G401 (cell line): Measurements from ENCODE around the gene ZC2HC1B. TPM values are rescaled to one million over a fixed set of nuclear protein-coding genes. Genes with fewer than 3 reads are reported as not detected.
"Not testable (repeated sequence)": the region's sequence is repeated elsewhere in the genome, so short reads cannot be mapped to it uniquely, and the experiment has no call there.

Experiments
- DNase-seq: peaks from one replicate; pipeline ENCODE4 v3.0.0-alpha.2; 2015; ENCODE audit warnings: low spot score
- in situ Hi-C: cut with HindIII; loops from 2 replicates; pipeline ENCODE4 v1.10.0; 2016; ENCODE audit warnings: low sequenced_read_pairs, mixed read lengths
- total RNA-seq: library from RNA; depleted of rRNA; stranded (reverse); fragments of >200 nt; shearing (Covaris generic); gene quantifications from 2 replicates; pipeline ENCODE4 v1.2.3, GENCODE V29; 2014

Gene ZC2HC1B
- total RNA-seq, 1 experiment from 2014 or later: not detected

DNA sequence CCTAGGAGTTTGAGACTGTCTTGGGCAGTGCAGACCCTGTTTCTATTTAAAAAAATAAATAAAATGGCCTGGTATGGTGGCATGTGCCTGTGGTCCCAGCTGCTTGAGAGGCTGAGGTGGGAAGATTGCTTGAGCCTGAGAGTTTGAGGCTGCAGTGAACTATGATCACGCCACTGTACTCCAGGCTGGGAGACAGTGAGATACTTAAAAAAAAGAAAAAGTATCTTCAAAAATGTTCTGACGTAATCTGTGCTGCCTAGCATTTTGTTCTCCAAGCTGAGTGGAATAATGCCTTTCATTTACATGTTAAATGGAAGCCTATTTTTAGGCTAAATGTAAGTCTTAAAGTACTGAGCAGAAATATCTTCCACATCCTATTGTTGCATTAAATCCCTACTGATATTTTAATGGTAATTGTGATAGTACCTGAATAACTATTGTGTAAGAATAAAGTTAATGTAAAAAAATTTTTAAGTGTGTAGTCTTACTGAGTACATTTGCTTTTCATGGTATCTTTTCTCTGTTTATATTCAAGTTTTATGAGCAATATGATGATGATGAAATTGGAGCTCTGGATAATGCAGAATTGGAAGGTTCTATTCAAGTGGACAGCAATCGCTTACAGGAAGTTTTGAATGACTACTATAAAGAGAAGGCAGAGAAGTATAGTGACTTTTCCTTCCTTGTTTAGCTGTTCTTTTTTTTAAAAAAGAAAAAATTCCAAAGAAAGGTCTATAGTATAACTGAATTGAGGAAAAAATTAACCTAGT, 4.2 kb upstream of the ZC2HC1B start:
- in situ Hi-C loops: no loop called here
- no peak for DNase-seq

- in situ Hi-C loops: no loop called here
- DNase-seq: no peak
These were observed 503 bp upstream of the ZC2HC1B start for GRCh38 chr6:143863771-143864170.

DNA sequence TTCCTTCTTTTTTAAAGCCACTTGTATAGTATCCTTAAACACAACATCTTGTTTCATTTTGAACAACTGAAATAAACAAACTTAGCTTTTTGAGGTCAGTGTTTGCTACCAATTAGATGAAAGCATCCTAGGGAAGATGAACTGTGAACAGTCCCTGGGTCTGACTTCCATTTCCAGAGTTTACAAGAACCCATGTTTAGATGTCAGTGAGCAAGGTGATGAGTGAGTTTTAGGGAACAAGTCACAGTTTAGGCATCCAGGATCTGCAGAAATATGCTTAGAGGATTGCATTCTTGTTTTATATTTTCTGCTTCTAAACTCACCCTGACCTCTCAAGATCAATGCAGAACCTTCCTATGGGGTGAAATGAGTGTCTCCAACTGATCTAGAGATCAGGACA, 3.0 kb downstream of the ZC2HC1B start:
- no peak for DNase-seq
- in situ Hi-C loops: no loop called here

DNA sequence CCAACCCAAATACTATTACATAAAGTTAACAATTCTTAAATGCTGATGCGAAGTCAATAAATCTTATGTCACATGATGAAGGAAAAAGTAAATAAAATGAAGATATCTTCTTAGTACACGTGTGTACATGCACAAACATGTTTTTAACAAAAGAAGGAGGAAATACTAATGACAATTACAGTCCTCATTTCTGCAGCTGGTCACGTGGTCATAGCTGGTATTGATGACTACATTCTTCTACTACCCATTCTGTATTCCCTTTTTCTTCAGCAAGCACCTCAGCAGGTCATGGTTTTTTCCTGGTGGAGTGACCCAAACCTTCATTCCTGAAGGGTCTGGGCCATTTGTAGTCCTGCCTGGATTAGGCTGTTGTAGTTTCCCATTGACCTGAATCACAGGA, 4.5 kb downstream of the ZC2HC1B start:
- in situ Hi-C loops, DNase-seq: not testable (repeated sequence)

GRCh38 chr6:143871202-143871730, 7.0 kb downstream of the ZC2HC1B start:
- DNase-seq, in situ Hi-C loops: not testable (repeated sequence)

GRCh38 chr6:143872201-143872600, 7.9 kb downstream of the ZC2HC1B start:
- in situ Hi-C loops: no loop called here
- no peak for DNase-seq

GRCh38 chr6:143873600-143873999, 9.3 kb downstream of the ZC2HC1B start:
- in situ Hi-C loops, DNase-seq: not testable (repeated sequence)

GRCh38 chr6:143874503-143874902, 10.2 kb downstream of the ZC2HC1B start:
- DNase-seq, in situ Hi-C loops: not testable (repeated sequence)

GRCh38 chr6:143877584-143878271, 13.5 kb downstream of the ZC2HC1B start:
- no peak for DNase-seq
- in situ Hi-C loops: no loop called here

GRCh38 chr6:143878272-143878760, 14.0 kb downstream of the ZC2HC1B start:
- in situ Hi-C loops: no loop called here
- no peak for DNase-seq

DNA sequence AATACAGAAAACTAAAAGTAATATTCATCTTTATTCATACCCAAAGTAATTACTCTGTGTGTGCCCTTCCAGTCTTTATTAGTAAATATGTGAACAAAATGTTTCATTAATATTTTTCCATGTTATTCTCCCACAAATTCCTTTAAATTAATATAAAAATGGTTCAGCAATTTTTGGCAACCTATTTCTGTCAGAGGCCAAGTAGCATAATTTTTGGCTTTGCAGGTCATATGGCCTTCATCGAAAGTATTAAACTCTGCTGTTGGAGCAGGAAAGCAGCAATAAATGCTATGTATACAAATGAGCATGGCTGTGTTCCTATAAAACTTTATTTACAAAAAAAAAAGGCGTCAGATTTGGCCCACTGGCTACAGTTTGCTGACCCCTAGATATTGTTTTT, 16.1 kb downstream of the ZC2HC1B start:
- in situ Hi-C loops: no loop called here
- DNase-seq: no peak

GRCh38 chr6:143882401-143882930, 18.2 kb downstream of the ZC2HC1B start:
- in situ Hi-C loops: no loop called here
- no peak for DNase-seq

- in situ Hi-C loops: no loop called here
- DNase-seq: no peak
These were observed 20.1 kb downstream of the ZC2HC1B start for GRCh38 chr6:143884216-143884900.

- no peak for DNase-seq
- in situ Hi-C loops: no loop called here
These were observed 20.8 kb downstream of the ZC2HC1B start for GRCh38 chr6:143885116-143885515.

DNA sequence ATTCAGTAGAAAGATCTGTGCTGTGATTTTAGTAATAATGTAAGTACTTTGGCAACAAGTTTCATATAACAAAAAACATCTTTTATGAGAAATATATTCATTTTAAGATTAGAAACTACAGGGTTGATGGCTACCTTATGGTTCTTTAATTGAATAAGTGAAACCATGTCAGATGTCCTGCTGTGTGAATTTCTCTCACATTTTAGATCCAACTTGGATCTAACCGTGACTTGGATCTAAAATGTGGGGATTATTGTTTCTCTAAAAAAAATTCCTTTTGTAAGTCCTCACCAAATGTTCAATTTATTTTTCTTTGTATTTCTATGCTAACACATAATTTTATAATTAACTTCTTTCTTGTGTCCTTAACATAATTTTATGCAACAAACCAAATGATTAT, 30.4 kb downstream of the ZC2HC1B start:
- no peak for DNase-seq
- in situ Hi-C loops: no loop called here

GRCh38 chr6:143896126-143896860, 32.0 kb downstream of the ZC2HC1B start:
- DNase-seq: no peak
- in situ Hi-C loops: no loop called here

DNA sequence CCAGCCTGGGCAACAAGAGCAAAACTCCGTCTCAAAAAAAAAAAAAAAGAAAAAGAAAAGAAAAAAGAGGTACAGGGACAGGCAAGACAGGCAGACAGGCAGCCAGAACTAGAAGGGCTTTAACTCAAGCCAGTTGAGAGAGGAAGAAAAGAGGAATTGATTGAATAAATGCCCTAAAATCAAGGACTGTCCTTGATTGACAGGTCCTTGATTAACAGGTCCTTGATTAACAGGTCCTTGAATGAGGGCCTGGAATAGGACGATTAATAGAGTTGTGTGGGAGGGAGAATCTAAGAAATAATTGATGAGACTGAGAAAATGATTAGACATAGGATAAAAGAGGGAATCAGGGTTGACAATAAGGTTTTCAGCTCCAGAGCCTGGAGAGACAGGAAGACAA, 36.1 kb downstream of the ZC2HC1B start:
- in situ Hi-C loops: no loop called here
- DNase-seq: no peak

DNA sequence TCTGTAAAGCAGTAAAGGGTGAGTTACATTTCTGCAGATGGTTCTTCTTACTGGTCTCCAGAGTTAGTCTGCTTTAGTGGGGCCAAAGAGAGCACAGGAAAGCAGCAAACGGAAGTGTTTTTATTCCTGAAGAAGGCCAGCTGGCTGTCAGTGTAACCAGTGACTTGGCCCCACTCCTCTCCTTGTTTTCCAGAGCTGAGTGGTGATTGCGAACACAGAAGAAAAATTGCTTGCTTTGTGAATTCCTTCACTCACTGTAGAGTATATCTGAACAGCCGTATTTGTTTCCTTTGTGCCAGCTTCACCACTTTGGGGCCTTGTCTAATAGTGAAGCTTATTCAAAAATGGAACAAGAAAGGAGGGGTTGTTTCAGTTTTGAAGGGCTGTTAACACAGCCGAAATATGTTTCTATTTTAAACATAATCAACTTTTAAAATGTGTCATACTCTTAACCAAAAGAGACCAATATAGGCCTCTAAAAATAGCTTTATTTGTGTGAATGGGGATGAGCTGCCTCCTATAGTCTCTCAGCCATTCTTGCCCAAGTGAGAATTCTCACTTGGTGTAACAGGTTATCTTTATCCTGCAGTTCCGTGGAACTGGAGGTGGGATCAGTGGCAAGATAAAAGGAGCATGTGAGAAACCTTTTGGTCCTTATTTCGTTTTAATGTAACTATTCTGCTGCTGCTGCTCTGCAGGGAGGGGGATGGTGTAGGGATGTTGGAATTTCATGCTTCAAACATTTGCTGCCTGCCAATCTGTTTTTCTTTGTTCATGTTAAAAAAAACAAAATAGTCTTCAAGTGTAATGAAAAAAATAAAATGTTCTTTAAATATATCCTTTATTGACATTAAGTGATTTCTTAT, 37.8 kb downstream of the ZC2HC1B start:
- in situ Hi-C loops: no loop called here

More for the DNA sequence above, 37.8 kb downstream of the ZC2HC1B start:
- no peak for DNase-seq
